Measurements from ENCODE around the gene DCHS2.

The DCHS2 gene

DNA sequence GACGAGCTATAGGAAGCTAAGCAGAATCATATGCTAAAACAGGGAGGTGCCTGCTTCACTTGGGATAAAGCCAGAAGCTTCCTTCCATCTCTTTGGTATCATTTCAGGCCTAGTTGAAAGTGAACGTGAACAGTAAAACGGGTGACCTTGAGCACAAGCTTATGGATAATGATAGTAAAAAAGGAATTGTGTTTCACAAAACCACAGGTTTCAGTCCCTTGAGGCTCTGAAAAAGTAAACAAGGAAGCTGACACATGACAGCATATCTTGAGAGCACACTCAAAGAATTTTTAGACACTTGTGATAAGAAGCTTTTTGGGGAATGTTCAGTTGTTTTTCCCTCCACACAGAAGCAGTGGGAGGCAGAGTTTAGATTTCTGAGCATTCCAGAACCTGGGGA is 286.1 kb downstream of the DCHS2 start:
- no peak for DNase-seq (ENCODE audit: low spot score)

DNA sequence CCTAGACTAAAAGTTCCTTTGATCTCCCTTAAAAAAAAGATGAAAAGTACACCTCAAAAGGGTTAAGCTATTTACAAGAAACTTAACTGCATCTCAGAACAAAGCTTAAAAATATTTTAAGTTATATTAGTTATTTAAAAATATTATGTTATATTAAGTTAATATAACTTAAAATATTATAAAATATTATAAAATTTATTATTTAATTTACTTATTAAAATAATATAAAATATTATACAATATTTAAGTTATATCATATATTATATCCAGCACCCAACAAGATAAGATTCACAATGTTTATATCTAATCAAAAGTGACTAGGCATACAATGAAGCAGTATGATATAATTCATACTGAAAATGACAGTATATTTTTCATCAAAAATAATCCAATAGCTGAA is 296.9 kb downstream of the DCHS2 start:
- DNase-seq (ENCODE audit: low spot score) = no peak

- no peak for DNase-seq (ENCODE audit: low spot score)
Measured at GRCh38 chr4:154192585-154192984, 299.0 kb downstream of the DCHS2 start.

DNA sequence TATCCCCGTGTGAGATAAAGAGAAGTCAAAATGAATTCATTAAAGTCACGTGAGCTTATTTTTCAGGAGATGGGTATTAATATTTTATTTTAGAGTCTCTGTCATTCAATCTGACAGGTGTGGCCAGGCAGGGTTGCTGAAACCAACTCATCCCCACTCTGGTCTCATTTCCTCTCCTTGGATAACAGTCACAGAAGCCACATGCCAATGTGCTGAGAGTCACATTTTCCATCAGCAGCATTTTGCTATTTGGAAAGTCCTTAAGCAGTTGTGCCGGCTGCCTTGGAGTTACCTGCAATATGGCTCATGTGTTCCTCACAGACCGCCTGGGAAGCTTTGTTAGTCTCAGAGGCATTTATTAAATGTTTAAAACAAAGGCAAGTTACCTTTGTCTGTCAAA is 302.3 kb downstream of the DCHS2 start:
- DNase-seq (ENCODE audit: low spot score) = peak; percentile 10

DNA sequence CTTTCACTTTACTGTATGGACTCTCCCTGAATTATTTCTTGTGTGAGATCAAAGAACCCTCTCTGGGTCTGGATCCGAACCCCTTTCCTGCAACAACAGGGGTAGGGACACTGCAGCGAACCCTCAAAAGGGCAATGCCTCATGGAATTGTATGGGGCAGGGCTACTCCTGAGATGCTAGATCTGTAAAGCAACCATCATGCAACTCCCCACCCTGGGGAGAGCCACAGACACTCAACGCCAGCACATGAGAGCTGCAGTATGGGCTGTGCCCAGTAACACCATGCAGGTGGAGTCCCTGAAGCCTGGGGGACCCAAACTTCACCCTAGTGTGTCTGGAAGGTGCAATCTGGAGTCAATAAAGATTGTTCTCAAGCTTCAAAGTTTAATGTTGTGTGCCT is 304.7 kb downstream of the DCHS2 start:
- DNase-seq (ENCODE audit: low spot score) = no peak

- no peak for DNase-seq (ENCODE audit: low spot score)
Measured at GRCh38 chr4:154186035-154186434, 305.6 kb downstream of the DCHS2 start.

- DNase-seq (ENCODE audit: low spot score) = no peak
Measured at GRCh38 chr4:154184238-154184637, 307.4 kb downstream of the DCHS2 start.

GRCh38 chr4:154183264-154183663 is 308.3 kb downstream of the DCHS2 start:
- DNase-seq (ENCODE audit: low spot score) = no peak
